A549 (cell line): ENCODE data around the gene TCF23. TPM values are rescaled to one million over a fixed set of nuclear protein-coding genes. Genes with fewer than 3 reads are reported as not detected.

Experiments
- ATAC-seq, 2 experiments: fragments of 200-7000 bp in 1 of 2; fragments of >200 bp in 1 of 2; cut with Nextera tagmentation in 1 of 2; cut with Tn5 transposase in 1 of 2; 3 replicates each; pipeline versions ENCODE4 v1.8.0 to v1.9.1; 2018 to 2020; ENCODE audit warnings: mild to moderate bottlenecking in 1 of 2, moderate library complexity in 1 of 2
- CTCF ChIA-PET: fragments of 300-600 bp; sonication (Branson Sonifier 250); formaldehyde crosslinking; extraction: SDS; loops from one replicate; lab custom pipeline; 2021; ENCODE audit warnings: antibody characterized with exemption, inconsistent platforms; lab: Yijun Ruan, JAX
- POLR2A ChIA-PET: fragments of 350-600 bp; formaldehyde crosslinking; extraction: SDS; loops from one replicate; lab custom pipeline; 2021; ENCODE audit warnings: antibody characterized with exemption, inconsistent platforms; lab: Yijun Ruan, JAX
- DNase-seq, 2 experiments: peaks; one replicate each; pipeline versions ENCODE4 v3.0.0 to v3.0.0-alpha.2; 2011 to 2016; ENCODE audit warnings: low read depth in 1 of 2, low spot score in 1 of 2
- FAIRE-seq: peaks from 2 replicates; lab custom pipeline; 2011; peaks lifted over from hg19 to GRCh38; lab: Jason Lieb, UNC
- H3K27ac ChIP-seq, 2 experiments: fragments of >200 bp; sonication (Bioruptor Twin); formaldehyde crosslinking; 3 replicates each; pipeline ENCODE4 v1.5.1; 2016 to 2017
- H3K4me1 ChIP-seq: fragments of >200 bp; sonication (Bioruptor Twin); formaldehyde crosslinking; 3 replicates; pipeline ENCODE4 v1.6.1; 2016
- H3K4me2 ChIP-seq: fragments of >200 bp; sonication (Bioruptor Twin); formaldehyde crosslinking; 3 replicates; pipeline ENCODE4 v1.6.1; 2016
- H3K4me3 ChIP-seq: fragments of >200 bp; sonication (Bioruptor Twin); formaldehyde crosslinking; 3 replicates; pipeline ENCODE4 v1.5.1; 2016
- H3K9me3 ChIP-seq: fragments of >200 bp; sonication (Bioruptor Twin); formaldehyde crosslinking; 3 replicates; pipeline ENCODE4 v1.6.1; 2016
- ATOH8 ChIP-seq: fragments of 250-450 bp; sonication (Bioruptor Pico); IDR thresholded peaks from 2 replicates; pipeline ENCODE4 v1.5.0; 2020; ENCODE audit warnings: low read depth, mild to moderate bottlenecking, moderate library complexity
- EHF ChIP-seq: fragments of 250-450 bp; sonication (Bioruptor Pico); IDR thresholded peaks from 2 replicates; pipeline ENCODE4 v1.5.0; 2020; ENCODE audit warnings: mild to moderate bottlenecking
- EHMT2 ChIP-seq: fragments of 200-600 bp; sonication (generic); IDR thresholded peaks from 2 replicates; pipeline ENCODE4 v1.6.1; 2016; ENCODE audit warnings: antibody characterized with exemption, low read depth, mild to moderate bottlenecking, moderate library complexity
- ESRRA ChIP-seq: fragments of 150-350 bp; IDR thresholded peaks from 2 replicates; pipeline ENCODE4 v1.6.1; 2014; ENCODE audit warnings: mild to moderate bottlenecking, low read length, borderline replicate concordance
- GATA3 ChIP-seq: IDR thresholded peaks from 2 replicates; pipeline ENCODE4 v1.6.1; 2012; ENCODE audit warnings: borderline replicate concordance
- HES2 ChIP-seq: fragments of >200 bp; sonication (Bioruptor Twin); formaldehyde crosslinking; IDR thresholded peaks from 2 replicates; pipeline ENCODE4 v1.6.1; 2016
- HOXB13 ChIP-seq: fragments of 250-450 bp; sonication (Bioruptor Pico); IDR thresholded peaks from 2 replicates; pipeline ENCODE4 v1.5.0; 2020; ENCODE audit warnings: low read depth, mild to moderate bottlenecking, moderate library complexity
- HOXB5 ChIP-seq: fragments of 250-450 bp; sonication (Bioruptor Pico); IDR thresholded peaks from 2 replicates; pipeline ENCODE4 v1.5.0; 2020; ENCODE audit warnings: mild to moderate bottlenecking, moderate library complexity
- JUN ChIP-seq, 2 experiments: fragments of >200 bp; sonication (Bioruptor Twin); formaldehyde crosslinking; IDR thresholded peaks; 2 replicates in 1 of 2; 3 replicates in 1 of 2; pipeline ENCODE4 v1.6.1; 2016 to 2017
- KDM1A ChIP-seq: fragments of 200-600 bp; sonication (generic); IDR thresholded peaks from 2 replicates; pipeline ENCODE4 v1.6.1; 2016; ENCODE audit warnings: low read depth, mild to moderate bottlenecking
- MAFK ChIP-seq: fragments of 450-650 bp; IDR thresholded peaks from 2 replicates; pipeline ENCODE4 v1.6.1; 2014; ENCODE audit not compliant: partially characterized antibody
- NR3C1 ChIP-seq: fragments of >200 bp; sonication (Bioruptor Twin); formaldehyde crosslinking; IDR thresholded peaks from 3 replicates; pipeline ENCODE4 v1.6.1; 2017
- PBX3 ChIP-seq: IDR thresholded peaks from 2 replicates; pipeline ENCODE4 v1.6.1; 2012
- POLR2A ChIP-seq: IDR thresholded peaks from 2 replicates; pipeline ENCODE4 v1.6.1; 2012; ENCODE audit warnings: mild to moderate bottlenecking, low read length
- POLR2AphosphoS2 ChIP-seq: conservative IDR thresholded peaks from 2 replicates; pipeline ENCODE4 v1.6.1; 2012; ENCODE audit warnings: low read length, improper control_type of control experiment, inconsistent platforms
- RCOR1 ChIP-seq: fragments of 150-350 bp; IDR thresholded peaks from 2 replicates; pipeline ENCODE4 v1.6.1; 2014; ENCODE audit warnings: antibody characterized with exemption, low read length, low read depth
- TFCP2L1 ChIP-seq: fragments of 250-450 bp; sonication (Bioruptor Pico); IDR thresholded peaks from 2 replicates; pipeline ENCODE4 v1.5.0; 2021; ENCODE audit warnings: mild to moderate bottlenecking
- ZNF302 ChIP-seq: fragments of 250-450 bp; sonication (Bioruptor Pico); IDR thresholded peaks from 2 replicates; pipeline ENCODE4 v1.9.0; 2021; ENCODE audit warnings: inconsistent platforms, mild to moderate bottlenecking, moderate library complexity
- ZSCAN20 ChIP-seq: fragments of 250-450 bp; sonication (Bioruptor Pico); IDR thresholded peaks from 2 replicates; pipeline ENCODE4 v1.8.0; 2022; ENCODE audit warnings: mild to moderate bottlenecking, moderate library complexity
- WGBS: methylation state at CpG from one replicate; pipeline ENCODE4 v1.1.6; 2017; ENCODE audit errors: missing lambda C conversion rate; 5-methylcytosine and 5-hydroxymethylcytosine counted together
- polyA plus RNA-seq, 4 experiments: library from polyadenylated mRNA; depleted of rRNA in 3 of 4; stranded (reverse); fragments of >200 nt; fragmentation: RNase III in 1 of 4; extraction: RNeasy Plus Mini Kit Qiagen cat#74134 plus additional on column Dnase treatment in 1 of 4; gene quantifications; 2 replicates in 3 of 4; 3 replicates in 1 of 4; pipeline ENCODE4 v1.2.3, GENCODE V29; 2011 to 2017
- TF ChIP-seq, protein P1 (sequence below): fragments of >200 bp; sonication (Bioruptor Twin); formaldehyde crosslinking; IDR thresholded peaks from 3 replicates; pipeline ENCODE4 v1.6.1; 2016
- TF ChIP-seq, protein P2 (sequence below): fragments of >200 bp; sonication (Bioruptor Twin); formaldehyde crosslinking; IDR thresholded peaks from 3 replicates; pipeline ENCODE4 v1.5.1; 2016

TCF23 gene
- polyA plus RNA-seq, 2 of the 4 experiments (the other 2 are of a cell fraction): not detected

DNA sequence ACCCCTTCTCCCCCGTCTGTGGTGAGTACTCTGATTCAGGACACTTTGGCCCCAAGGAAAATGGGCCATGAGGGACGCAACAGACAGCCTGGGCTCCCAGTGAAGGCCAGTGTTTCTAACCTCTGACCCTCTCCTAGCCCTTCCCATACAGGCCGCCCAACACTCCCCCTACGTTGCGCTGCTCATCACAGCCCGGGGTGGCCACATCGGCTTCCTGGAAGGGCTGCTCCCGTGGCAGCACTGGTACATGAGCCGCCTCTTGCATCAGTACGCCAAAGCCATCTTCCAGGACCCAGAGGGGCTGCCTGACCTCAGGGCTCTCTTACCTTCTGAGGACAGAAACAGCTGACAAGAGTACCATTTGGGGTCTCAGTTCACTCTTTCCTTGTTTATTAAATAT is 18.4 kb upstream of the TCF23 start:
- CTCF ChIA-PET: interaction anchor here (0.9 to 3.0 kb wide), 5 partner anchors 11 to 150 kb away, joined by 3 to 14 read pairs (median 5); partner anchors contain the start of gene CGREF1
- TF ChIP-seq POLR2A (no peak), POLR2AphosphoS2 (no peak), ZSCAN20 (CRISPR knock-in tag) (no peak), ZNF302 (CRISPR knock-in tag) (no peak)
- peaks cover 11% of the 10 kb centered on the region for H3K4me1 ChIP-seq
- ATAC-seq (no peak), DNase-seq (no peak), FAIRE-seq (no peak)
- H3K4me2 ChIP-seq: no peak overlapping the region
- WGBS: 93% methylated on average over 10 of the region's 10 CpGs
- no peak overlapping the region for H3K27ac ChIP-seq
- no peak overlapping the region for H3K4me3 ChIP-seq
- H3K9me3 ChIP-seq: no peaks in the 10 kb centered on the region
- POLR2A ChIA-PET: no interaction called here

DNA sequence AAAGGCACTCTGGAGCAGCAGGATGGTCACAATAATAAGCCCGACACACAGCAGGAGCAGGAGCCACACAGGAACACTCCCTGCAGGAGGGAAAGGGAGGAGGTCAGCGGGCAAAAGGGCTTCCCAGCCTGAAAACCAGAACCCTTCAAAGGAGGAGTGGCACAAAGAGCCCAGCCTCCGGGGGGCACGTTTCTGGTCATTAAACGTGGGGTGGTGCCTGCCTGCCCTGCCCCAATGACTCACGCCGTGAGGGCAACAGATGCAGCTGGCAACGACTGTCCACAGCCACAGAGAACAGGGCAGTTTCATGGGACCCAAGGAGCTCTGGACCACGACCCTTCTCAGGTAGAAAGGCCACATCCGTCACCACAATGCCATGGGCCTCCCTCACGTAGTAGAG is 17.4 kb upstream of the TCF23 start:
- Histone ChIP-seq H3K4me3 (no peak overlapping the region), H3K27ac (no peak overlapping the region), H3K9me3 (no peaks in the 10 kb centered on the region), H3K4me2 (no peak overlapping the region), H3K4me1 (peaks cover 11% of the 10 kb centered on the region)
- TF ChIP-seq JUN (IDR thresholded peaks at IDR 0.05) (no peak), POLR2A (no peak), PBX3 (no peak)
- DNase-seq: no peak
- no peak for FAIRE-seq
- no peak for ATAC-seq
- CTCF ChIA-PET: interaction anchor here (0.6 to 3.4 kb wide), 11 partner anchors 8 to 172 kb away, joined by 3 to 25 read pairs (median 9); partner anchors contain the start of genes ABHD1 and CGREF1
- POLR2A ChIA-PET: no interaction called here
- WGBS: 79% methylated on average over 11 of the region's 11 CpGs

DNA sequence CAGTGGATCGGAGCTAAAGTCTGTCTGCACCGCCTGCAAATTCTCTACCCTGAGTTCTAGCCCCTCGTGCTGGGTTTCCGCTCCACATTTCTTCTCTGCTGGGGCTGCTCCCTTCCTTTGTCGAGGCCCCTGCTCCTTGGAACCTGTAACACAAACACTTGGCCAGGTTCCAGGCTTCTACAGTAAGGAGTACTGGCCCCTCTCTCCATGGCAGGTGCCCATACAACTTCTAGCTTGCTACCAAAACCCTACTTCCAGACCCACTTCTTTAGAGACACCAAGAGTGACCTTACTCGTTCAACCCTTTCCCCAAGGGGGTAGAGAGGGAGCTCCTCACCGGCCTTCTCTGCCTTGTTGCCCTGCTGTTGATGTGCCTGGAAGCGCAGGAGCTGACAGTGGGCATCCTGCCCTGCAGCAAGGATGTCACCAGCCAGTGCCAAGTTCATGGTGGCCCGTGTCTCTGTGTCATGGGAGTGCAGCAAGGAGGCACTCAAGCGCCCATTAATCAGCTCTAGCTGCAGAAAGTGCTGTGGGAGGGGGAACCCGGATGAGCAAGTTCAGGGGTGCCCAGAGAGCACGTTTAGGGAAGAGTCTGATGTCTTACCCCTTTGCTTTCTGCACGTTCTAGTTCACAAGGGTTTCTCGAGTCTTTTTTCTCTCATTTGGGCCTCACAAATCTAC is 15.5 kb upstream of the TCF23 start:
- no peaks in the 10 kb centered on the region for H3K9me3 ChIP-seq
- WGBS: 59% methylated on average over 14 of the region's 14 CpGs
- POLR2A ChIA-PET: interaction anchor here (1.3 to 2.6 kb wide), 3 partner anchors 10 to 78 kb away, joined by 3 to 17 read pairs (median 5); partner anchors contain the start of genes ABHD1, ATRAID, OST4 and SLC5A6
- FAIRE-seq: no peak
- peak overlapping the region; percentile 98 for H3K4me2 ChIP-seq
- CTCF ChIA-PET: interaction anchor here (0.6 to 3.4 kb wide), 15 partner anchors 10 to 170 kb away, joined by 3 to 25 read pairs (median 4); partner anchors contain the start of genes ABHD1 and CGREF1
- ATAC-seq: no peak
- TF ChIP-seq TFCP2L1 (CRISPR knock-in tag) (no peak), RCOR1 (no peak), POLR2AphosphoS2 (no peak)
- H3K27ac ChIP-seq: peak overlapping the region; percentile 91 to 95; a peak in 5 of 6 replicates
- no peak for DNase-seq
- peaks cover 11% of the 10 kb centered on the region for H3K4me1 ChIP-seq
- peak overlapping the region; percentile 89 for H3K4me3 ChIP-seq

DNA sequence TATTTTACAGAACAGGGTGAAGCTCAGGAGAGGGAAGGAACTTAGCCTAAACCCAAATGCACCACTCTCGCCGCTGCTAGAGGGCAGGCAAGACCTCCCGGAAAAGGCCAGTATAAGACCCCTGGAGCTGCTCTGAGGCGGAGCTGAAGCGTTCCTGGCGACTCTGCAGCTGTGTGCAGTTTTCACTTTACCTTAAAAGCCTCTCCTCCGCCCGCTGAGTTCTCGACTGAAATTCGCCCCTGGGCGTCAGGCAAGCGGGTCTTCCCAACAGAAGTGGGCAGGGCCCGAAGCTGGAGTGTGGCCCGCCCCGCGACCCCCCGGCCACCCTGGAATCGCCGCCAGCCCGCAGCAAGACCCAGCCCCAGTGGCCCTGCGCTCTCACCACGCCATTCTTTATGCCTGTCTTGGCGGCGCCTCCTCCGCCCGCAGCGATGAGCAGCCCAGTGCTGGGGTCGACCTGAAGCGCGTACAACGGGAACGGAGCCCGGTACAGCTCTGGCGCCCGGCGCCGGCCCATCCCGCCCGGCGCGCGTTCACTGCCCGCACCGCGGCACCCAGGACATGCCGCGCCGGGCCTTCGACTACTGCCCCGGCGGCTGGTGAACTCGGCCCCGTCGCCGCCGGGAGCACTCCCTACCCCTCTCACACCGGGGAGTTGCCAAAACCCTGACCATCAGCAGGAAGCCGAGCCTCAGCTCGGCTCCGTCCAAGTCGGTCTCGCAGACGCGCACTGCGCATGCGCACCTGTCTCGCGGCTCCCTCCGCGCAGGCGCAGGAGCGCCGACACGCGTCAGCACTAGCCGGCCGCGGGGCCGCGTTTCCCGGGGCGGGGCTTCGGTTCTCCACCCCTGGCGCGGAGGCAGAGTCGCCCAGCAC is 14.7 kb upstream of the TCF23 start, which contains the start of gene PREB:
Gene PREB (minus strand): TSS at position 732 of the 876 bp plus-strand sequence. CDS start 215 bp downstream, at position 517.
- CTCF ChIA-PET: interaction anchor here (0.7 to 3.4 kb wide), 13 partner anchors 10 to 169 kb away, joined by 3 to 25 read pairs (median 4); partner anchors contain the start of gene ABHD1
- H3K4me2 ChIP-seq: peak within 1 kb of the TSS; percentile 98
- H3K27ac ChIP-seq: peak within 1 kb of the TSS; percentile 91 to 95
- DNase-seq: peak; percentile 93 to 96
- ATAC-seq: peak; percentile 89 to 96
- WGBS: 2% methylated on average over 75 of the region's 86 CpGs
- H3K4me3 ChIP-seq: peak within 1 kb of the TSS; percentile 89
- POLR2A ChIA-PET: interaction anchor here (0.7 to 2.6 kb wide), 4 partner anchors 9 to 78 kb away, joined by 3 to 17 read pairs (median 6); partner anchors contain the start of genes ABHD1, ATRAID, OST4 and SLC5A6
- H3K9me3 ChIP-seq: no peaks in the 10 kb centered on the region
- no peak for FAIRE-seq
- H3K4me1 ChIP-seq: peaks cover 11% of the 10 kb centered on the region
- TF ChIP-seq, protein P1, sequence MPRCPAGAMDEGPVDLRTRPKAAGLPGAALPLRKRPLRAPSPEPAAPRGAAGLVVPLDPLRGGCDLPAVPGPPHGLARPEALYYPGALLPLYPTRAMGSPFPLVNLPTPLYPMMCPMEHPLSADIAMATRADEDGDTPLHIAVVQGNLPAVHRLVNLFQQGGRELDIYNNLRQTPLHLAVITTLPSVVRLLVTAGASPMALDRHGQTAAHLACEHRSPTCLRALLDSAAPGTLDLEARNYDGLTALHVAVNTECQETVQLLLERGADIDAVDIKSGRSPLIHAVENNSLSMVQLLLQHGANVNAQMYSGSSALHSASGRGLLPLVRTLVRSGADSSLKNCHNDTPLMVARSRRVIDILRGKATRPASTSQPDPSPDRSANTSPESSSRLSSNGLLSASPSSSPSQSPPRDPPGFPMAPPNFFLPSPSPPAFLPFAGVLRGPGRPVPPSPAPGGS: peak; percentile 94; the same call in 2 of the 3 replicates
- TF ChIP-seq GATA3: no peak
- no peak for TF ChIP-seq KDM1A
- no peak for TF ChIP-seq MAFK
- no peak for TF ChIP-seq NR3C1
- TF ChIP-seq EHF (CRISPR knock-in tag): no peak
- no peak for TF ChIP-seq ATOH8 (CRISPR knock-in tag)
- no peak for TF ChIP-seq HES2
- TF ChIP-seq, protein P2, sequence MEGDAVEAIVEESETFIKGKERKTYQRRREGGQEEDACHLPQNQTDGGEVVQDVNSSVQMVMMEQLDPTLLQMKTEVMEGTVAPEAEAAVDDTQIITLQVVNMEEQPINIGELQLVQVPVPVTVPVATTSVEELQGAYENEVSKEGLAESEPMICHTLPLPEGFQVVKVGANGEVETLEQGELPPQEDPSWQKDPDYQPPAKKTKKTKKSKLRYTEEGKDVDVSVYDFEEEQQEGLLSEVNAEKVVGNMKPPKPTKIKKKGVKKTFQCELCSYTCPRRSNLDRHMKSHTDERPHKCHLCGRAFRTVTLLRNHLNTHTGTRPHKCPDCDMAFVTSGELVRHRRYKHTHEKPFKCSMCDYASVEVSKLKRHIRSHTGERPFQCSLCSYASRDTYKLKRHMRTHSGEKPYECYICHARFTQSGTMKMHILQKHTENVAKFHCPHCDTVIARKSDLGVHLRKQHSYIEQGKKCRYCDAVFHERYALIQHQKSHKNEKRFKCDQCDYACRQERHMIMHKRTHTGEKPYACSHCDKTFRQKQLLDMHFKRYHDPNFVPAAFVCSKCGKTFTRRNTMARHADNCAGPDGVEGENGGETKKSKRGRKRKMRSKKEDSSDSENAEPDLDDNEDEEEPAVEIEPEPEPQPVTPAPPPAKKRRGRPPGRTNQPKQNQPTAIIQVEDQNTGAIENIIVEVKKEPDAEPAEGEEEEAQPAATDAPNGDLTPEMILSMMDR: no peak
- no peak for TF ChIP-seq EHMT2
- no peak for TF ChIP-seq ESRRA
- TF ChIP-seq HOXB5 (CRISPR knock-in tag): no peak
- TF ChIP-seq JUN (IDR thresholded peaks at IDR 0.05): peak; percentile 69 to 75; a peak in 3 of 5 replicates
- TF ChIP-seq HOXB13: no peak
- peak; percentile 93 for TF ChIP-seq POLR2A
